Hepatocyte (in vitro differentiated cells): Measurements from ENCODE around the gene ADAMTS2.
A peak's percentile ranks its signal among the peaks of the same experiment; 100 is the strongest.

Source experiments
- CTCF ChIP-seq: fragments of 200-600 bp; sonication (generic); IDR thresholded peaks from 2 replicates; pipeline ENCODE4 v1.5.1; 2016; ENCODE audit warnings: antibody characterized with exemption, mild to moderate bottlenecking; ENCODE audit not compliant: poor library complexity
- EZH2 ChIP-seq: fragments of 200-600 bp; sonication (generic); IDR thresholded peaks from 2 replicates; pipeline ENCODE4 v1.6.1; 2016; ENCODE audit warnings: antibody characterized with exemption, mild to moderate bottlenecking, borderline replicate concordance
- EZH2phosphoT487 ChIP-seq: fragments of 200-600 bp; sonication (generic); IDR thresholded peaks from one replicate; pipeline ENCODE4 v1.6.1; 2018; ENCODE audit warnings: antibody characterized with exemption, mild to moderate bottlenecking, low read depth, moderate library complexity; ENCODE audit not compliant: unreplicated experiment, severe bottlenecking

GRCh38 chr5:179342577-179342976 lies 2.7 kb downstream of the ADAMTS2 start:
- TF ChIP-seq CTCF, result peak; percentile 31
- TF ChIP-seq EZH2, result no peak
- no peak for TF ChIP-seq EZH2phosphoT487
